ENCODE results near the gene GAMT. TPM values are rescaled to one million over a fixed set of nuclear protein-coding genes. Genes with fewer than 3 reads are reported as not detected.

GAMT gene
- total RNA-seq, 2 experiments from 2014 or later, result 11.0 to 13.0 TPM

- intact Hi-C loops (cut with DNase I, micrococcal nuclease), result no loop called here
- H3K27ac Mint-ChIP-seq, result no peak overlapping the region
- Histone ChIP-seq H3K27ac (ENCODE audit: low read depth in 1 of 2, low read length in 2 of 2) (no peak overlapping the region), H3K4me3 (ENCODE audit: low read length) (no peak overlapping the region), H3K4me1 (ENCODE audit: insufficient read depth, low read length) (peaks cover 18% of the 10 kb centered on the region), H3K36me3 (ENCODE audit: insufficient read depth, low read length) (peaks cover 35% of the 10 kb centered on the region), H3K27me3 (ENCODE audit: control insufficient read depth in 1 of 2, insufficient read depth in 2 of 2, low read length in 2 of 2) (no peaks in the 10 kb centered on the region), H3K9me3 (ENCODE audit: control insufficient read depth in 1 of 2, insufficient read depth in 1 of 2, low read length in 2 of 2) (no peaks in the 10 kb centered on the region)
- no peaks in the 10 kb centered on the region for H3K9me3 Mint-ChIP-seq
- H3K36me3 Mint-ChIP-seq (ENCODE audit: low read depth), result peaks cover 52% of the 10 kb centered on the region
- no peak overlapping the region for H3K4me3 Mint-ChIP-seq
- H3K27me3 Mint-ChIP-seq, result no peaks in the 10 kb centered on the region
- H3K4me1 Mint-ChIP-seq (ENCODE audit: low read depth), result peaks cover 32% of the 10 kb centered on the region
- CTCF ChIA-PET, result no interaction called here
- TF ChIP-seq, protein P1, sequence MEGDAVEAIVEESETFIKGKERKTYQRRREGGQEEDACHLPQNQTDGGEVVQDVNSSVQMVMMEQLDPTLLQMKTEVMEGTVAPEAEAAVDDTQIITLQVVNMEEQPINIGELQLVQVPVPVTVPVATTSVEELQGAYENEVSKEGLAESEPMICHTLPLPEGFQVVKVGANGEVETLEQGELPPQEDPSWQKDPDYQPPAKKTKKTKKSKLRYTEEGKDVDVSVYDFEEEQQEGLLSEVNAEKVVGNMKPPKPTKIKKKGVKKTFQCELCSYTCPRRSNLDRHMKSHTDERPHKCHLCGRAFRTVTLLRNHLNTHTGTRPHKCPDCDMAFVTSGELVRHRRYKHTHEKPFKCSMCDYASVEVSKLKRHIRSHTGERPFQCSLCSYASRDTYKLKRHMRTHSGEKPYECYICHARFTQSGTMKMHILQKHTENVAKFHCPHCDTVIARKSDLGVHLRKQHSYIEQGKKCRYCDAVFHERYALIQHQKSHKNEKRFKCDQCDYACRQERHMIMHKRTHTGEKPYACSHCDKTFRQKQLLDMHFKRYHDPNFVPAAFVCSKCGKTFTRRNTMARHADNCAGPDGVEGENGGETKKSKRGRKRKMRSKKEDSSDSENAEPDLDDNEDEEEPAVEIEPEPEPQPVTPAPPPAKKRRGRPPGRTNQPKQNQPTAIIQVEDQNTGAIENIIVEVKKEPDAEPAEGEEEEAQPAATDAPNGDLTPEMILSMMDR (IDR thresholded peaks at IDR 0.05), result no peak
- DNase-seq (no peak), ATAC-seq (ENCODE audit: poor library complexity) (no peak)
- POLR2A ChIA-PET, result no interaction called here
These were observed 40.4 kb downstream of the GAMT start for GRCh38 chr19:1360818-1361461.

- DNase-seq, result no peak
- Histone ChIP-seq H3K9me3 (ENCODE audit: control insufficient read depth in 1 of 2, insufficient read depth in 1 of 2, low read length in 2 of 2) (no peaks in the 10 kb centered on the region), H3K4me3 (ENCODE audit: low read length) (no peak overlapping the region), H3K27me3 (ENCODE audit: control insufficient read depth in 1 of 2, insufficient read depth in 2 of 2, low read length in 2 of 2) (no peaks in the 10 kb centered on the region), H3K4me1 (ENCODE audit: insufficient read depth, low read length) (peaks cover 25% of the 10 kb centered on the region), H3K36me3 (ENCODE audit: insufficient read depth, low read length) (peaks cover 35% of the 10 kb centered on the region), H3K27ac (ENCODE audit: low read depth in 1 of 2, low read length in 2 of 2) (no peak overlapping the region)
- TF ChIP-seq, protein P1 (IDR thresholded peaks at IDR 0.05), result no peak
- POLR2A ChIA-PET, result no interaction called here
- Mint-ChIP-seq H3K4me3 (no peak overlapping the region), H3K4me1 (ENCODE audit: low read depth) (peaks cover 39% of the 10 kb centered on the region), H3K27me3 (no peaks in the 10 kb centered on the region), H3K9me3 (no peaks in the 10 kb centered on the region), H3K27ac (no peak overlapping the region), H3K36me3 (ENCODE audit: low read depth) (peaks cover 52% of the 10 kb centered on the region)
- intact Hi-C loops (cut with DNase I, micrococcal nuclease), result no loop called here
- no peak for ATAC-seq (ENCODE audit: poor library complexity)
- CTCF ChIA-PET, result no interaction called here
These were observed 41.1 kb downstream of the GAMT start for GRCh38 chr19:1360126-1360817.

DNA sequence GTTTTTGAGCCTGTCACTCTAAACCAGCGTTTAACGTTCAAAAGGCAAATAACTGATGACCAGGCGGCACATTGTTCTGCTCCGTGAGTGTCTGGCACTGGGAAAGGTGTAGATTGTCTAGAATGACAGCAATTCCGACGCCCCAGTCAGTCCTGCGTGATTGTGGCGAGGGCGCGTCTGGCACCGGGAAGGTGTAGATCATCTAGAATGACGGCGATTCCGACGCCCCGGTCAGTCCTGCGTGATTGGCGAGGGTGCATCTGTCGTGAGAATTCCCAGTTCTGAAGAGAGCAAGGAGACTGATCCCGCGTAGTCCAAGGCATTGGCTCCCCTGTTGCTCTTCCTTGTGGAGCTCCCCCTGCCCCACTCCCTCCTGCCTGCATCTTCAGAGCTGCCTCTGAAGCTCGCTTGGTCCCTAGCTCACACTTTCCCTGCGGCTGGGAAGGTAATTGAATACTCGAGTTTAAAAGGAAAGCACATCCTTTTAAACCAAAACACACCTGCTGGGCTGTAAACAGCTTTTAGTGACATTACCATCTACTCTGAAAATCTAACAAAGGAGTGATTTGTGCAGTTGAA, 43.7 kb downstream of the GAMT start:
- Mint-ChIP-seq H3K4me1 (ENCODE audit: low read depth) (peaks cover 19% of the 10 kb centered on the region), H3K27me3 (no peaks in the 10 kb centered on the region), H3K27ac (no peak overlapping the region), H3K9me3 (no peaks in the 10 kb centered on the region), H3K36me3 (ENCODE audit: low read depth) (peaks cover 34% of the 10 kb centered on the region), H3K4me3 (no peak overlapping the region)
- no peak overlapping the region for H3K27ac ChIP-seq (ENCODE audit: low read depth in 1 of 2, low read length in 2 of 2)
- H3K27me3 ChIP-seq (ENCODE audit: control insufficient read depth in 1 of 2, insufficient read depth in 2 of 2, low read length in 2 of 2), result no peaks in the 10 kb centered on the region
- POLR2A ChIA-PET, result no interaction called here
- peaks cover 22% of the 10 kb centered on the region for H3K4me1 ChIP-seq (ENCODE audit: insufficient read depth, low read length)
- intact Hi-C loops (cut with DNase I, micrococcal nuclease), result no loop called here
- no peak overlapping the region for H3K4me3 ChIP-seq (ENCODE audit: low read length)
- CTCF ChIA-PET, result no interaction called here
- H3K36me3 ChIP-seq (ENCODE audit: insufficient read depth, low read length), result peaks cover 32% of the 10 kb centered on the region
- no peaks in the 10 kb centered on the region for H3K9me3 ChIP-seq (ENCODE audit: control insufficient read depth in 1 of 2, insufficient read depth in 1 of 2, low read length in 2 of 2)
- DNase-seq, result no peak
- TF ChIP-seq, protein P1 (IDR thresholded peaks at IDR 0.05), result no peak
- ATAC-seq (ENCODE audit: poor library complexity), result no peak

All from CD4-positive, alpha-beta T cell (primary cell).